ENCODE measurements around the gene HOXC12.

DNA sequence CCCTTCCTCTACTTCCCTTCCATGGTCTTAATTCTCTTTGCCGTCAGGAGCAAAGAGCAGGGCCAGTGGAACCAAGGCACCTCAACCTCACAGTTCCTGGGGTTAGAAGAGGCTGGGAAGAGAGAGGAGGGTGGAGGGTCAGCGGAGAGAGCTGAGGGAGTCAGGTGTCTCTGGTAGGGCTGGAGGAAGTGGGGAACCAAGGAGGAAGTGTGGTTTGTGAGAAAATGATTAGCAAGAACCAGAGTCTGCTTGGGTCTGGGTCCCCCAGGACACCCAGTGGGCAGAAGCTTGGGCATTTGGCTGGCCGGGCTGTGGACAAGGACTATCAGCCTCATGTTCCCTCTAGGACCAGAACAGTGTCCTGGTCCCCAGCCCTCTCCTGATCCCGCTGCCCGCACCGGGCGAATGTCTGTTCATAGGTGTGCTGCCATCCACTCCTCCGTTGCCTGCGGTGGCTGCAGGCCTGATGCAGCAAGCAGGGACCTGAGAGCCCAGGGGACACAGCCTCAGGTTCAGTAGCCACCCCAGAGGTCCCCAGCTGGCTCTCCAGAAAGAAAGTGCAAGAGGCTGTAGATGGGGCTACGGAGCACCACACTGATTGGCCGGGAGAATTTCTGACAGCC lies 2.3 kb downstream of the HOXC12 start:
- TF ChIP-seq, protein P1, sequence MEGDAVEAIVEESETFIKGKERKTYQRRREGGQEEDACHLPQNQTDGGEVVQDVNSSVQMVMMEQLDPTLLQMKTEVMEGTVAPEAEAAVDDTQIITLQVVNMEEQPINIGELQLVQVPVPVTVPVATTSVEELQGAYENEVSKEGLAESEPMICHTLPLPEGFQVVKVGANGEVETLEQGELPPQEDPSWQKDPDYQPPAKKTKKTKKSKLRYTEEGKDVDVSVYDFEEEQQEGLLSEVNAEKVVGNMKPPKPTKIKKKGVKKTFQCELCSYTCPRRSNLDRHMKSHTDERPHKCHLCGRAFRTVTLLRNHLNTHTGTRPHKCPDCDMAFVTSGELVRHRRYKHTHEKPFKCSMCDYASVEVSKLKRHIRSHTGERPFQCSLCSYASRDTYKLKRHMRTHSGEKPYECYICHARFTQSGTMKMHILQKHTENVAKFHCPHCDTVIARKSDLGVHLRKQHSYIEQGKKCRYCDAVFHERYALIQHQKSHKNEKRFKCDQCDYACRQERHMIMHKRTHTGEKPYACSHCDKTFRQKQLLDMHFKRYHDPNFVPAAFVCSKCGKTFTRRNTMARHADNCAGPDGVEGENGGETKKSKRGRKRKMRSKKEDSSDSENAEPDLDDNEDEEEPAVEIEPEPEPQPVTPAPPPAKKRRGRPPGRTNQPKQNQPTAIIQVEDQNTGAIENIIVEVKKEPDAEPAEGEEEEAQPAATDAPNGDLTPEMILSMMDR (IDR thresholded peaks at IDR 0.05; ENCODE audit: low read length): no peak
- TF ChIP-seq EZH2 (IDR thresholded peaks at IDR 0.05; ENCODE audit: borderline replicate concordance, low read length): no peak

All from OCI-LY1 (cell line).